Peyer's patch (tissue), 4 donors: Measurements from ENCODE around the gene CTAG1B. TPM values are rescaled to one million over a fixed set of nuclear protein-coding genes. Genes with fewer than 3 reads are reported as not detected.
"Not testable (repeated sequence)": the region's sequence is repeated elsewhere in the genome, so short reads cannot be mapped to it uniquely, and the experiment has no call there.

Experiments
- DNase-seq, 3 donors: peaks; one replicate each; pipeline ENCODE4 v3.0.0-alpha.2; 2017 to 2019
- H3K27ac ChIP-seq, 4 donors: fragments of 200-600 bp; sonication (generic); one replicate each; pipeline ENCODE4 v1.5.1; 2016 to 2019
- H3K27me3 ChIP-seq, 2 donors: fragments of 200-600 bp; sonication (generic); one replicate each; pipeline ENCODE4 v1.5.1; 2019
- H3K36me3 ChIP-seq, 3 donors: fragments of 200-600 bp; sonication (generic); one replicate each; pipeline ENCODE4 v1.5.1; 2016 to 2019
- H3K4me1 ChIP-seq, 4 donors: fragments of 200-600 bp; sonication (generic); one replicate each; pipeline ENCODE4 v1.5.1; 2016 to 2019
- H3K4me3 ChIP-seq, 4 donors: fragments of 200-600 bp; sonication (generic); 1 replicate in 3 of 4; 2 replicates in 1 of 4; pipeline ENCODE4 v1.5.1; 2016 to 2019; ENCODE audit warnings: mild to moderate bottlenecking in 1 of 4
- H3K9me3 ChIP-seq, 4 donors: fragments of 200-600 bp; sonication (generic); one replicate each; pipeline ENCODE4 v1.5.1; 2016 to 2019; ENCODE audit warnings: mild to moderate bottlenecking in 1 of 4
- POLR2A ChIP-seq, 2 donors: fragments of 450-650 bp; IDR thresholded peaks; one replicate each; pipeline ENCODE4 v1.5.1; 2017; ENCODE audit warnings: antibody characterized with exemption in 2 of 2, mild to moderate bottlenecking in 2 of 2, moderate library complexity in 2 of 2
- small RNA-seq, 2 donors: library from RNA; depleted of rRNA; stranded (forward); fragments of <200 nt; gene quantifications; one replicate each; pipeline ENCODE3, GENCODE V24; 2016
- total RNA-seq, 4 donors: library from RNA; depleted of rRNA; stranded (reverse); fragments of >200 nt; gene quantifications; one replicate each; pipeline ENCODE4 v1.1.0, GENCODE V29; 2016
- TF ChIP-seq, protein P1 (sequence below), 6 experiments: fragments of 450-650 bp in 4 of 6; fragments of 200-600 bp in 2 of 6; sonication (generic) in 1 of 6; IDR thresholded peaks; one replicate each; pipeline ENCODE4 v1.5.1; 2017 to 2019; ENCODE audit warnings: antibody characterized with exemption in 6 of 6, mild to moderate bottlenecking in 3 of 6, moderate library complexity in 1 of 6

Gene CTAG1B
- total RNA-seq, 4 donors from 2014 or later = not detected

DNA sequence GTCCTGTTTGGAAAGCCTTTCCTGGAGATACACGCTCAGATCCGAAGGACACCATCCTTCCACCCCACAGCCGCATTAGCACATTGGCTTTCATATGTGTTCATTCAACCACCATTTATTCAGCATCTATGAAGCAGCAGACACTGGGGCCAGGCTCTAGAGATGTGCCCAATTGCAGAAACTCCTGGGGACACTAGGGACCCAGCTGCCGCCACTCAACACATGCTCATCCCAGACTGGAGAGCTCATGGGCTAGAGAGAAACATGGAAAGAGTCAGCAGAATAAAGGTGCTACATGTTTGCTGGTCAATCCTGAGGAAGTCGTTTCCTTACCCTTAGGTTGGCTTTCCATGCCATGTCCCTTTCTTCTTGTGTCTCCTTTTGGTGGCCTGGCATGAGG lies 26.6 kb downstream of the CTAG1B start:
- H3K4me1 ChIP-seq = no peaks in the 10 kb centered on the region
- no peak overlapping the region for H3K27ac ChIP-seq
- no peak for DNase-seq
- H3K36me3 ChIP-seq = no peaks in the 10 kb centered on the region
- TF ChIP-seq, protein P1, sequence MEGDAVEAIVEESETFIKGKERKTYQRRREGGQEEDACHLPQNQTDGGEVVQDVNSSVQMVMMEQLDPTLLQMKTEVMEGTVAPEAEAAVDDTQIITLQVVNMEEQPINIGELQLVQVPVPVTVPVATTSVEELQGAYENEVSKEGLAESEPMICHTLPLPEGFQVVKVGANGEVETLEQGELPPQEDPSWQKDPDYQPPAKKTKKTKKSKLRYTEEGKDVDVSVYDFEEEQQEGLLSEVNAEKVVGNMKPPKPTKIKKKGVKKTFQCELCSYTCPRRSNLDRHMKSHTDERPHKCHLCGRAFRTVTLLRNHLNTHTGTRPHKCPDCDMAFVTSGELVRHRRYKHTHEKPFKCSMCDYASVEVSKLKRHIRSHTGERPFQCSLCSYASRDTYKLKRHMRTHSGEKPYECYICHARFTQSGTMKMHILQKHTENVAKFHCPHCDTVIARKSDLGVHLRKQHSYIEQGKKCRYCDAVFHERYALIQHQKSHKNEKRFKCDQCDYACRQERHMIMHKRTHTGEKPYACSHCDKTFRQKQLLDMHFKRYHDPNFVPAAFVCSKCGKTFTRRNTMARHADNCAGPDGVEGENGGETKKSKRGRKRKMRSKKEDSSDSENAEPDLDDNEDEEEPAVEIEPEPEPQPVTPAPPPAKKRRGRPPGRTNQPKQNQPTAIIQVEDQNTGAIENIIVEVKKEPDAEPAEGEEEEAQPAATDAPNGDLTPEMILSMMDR (IDR thresholded peaks at IDR 0.05) = no peak
- TF ChIP-seq POLR2A (IDR thresholded peaks at IDR 0.05) = no peak
- no peaks in the 10 kb centered on the region for H3K27me3 ChIP-seq
- no peaks in the 10 kb centered on the region for H3K9me3 ChIP-seq
- no peak overlapping the region for H3K4me3 ChIP-seq

DNA sequence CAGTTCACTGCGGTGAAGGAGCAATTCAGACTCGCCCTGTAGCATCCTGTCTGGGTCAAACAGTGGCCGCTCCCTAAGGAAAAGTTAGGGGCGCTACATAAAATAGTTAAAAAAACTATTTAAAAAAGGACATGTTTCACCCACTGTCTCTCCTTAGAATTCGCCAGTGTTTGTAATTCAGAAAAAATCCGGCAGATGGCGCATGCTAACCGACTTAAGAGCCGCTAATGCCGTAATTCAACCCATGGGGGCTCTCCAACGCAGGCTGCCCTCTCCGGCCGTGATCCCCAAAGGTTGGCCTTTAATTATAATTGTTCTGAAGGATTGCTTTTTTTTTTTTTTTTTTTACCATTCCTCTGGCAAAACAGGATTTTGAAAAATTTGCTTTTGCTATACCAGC lies 28.7 kb downstream of the CTAG1B start:
- not testable (repeated sequence) for H3K4me1 ChIP-seq, H3K4me3 ChIP-seq, DNase-seq, H3K27ac ChIP-seq, H3K9me3 ChIP-seq, H3K27me3 ChIP-seq, H3K36me3 ChIP-seq

DNA sequence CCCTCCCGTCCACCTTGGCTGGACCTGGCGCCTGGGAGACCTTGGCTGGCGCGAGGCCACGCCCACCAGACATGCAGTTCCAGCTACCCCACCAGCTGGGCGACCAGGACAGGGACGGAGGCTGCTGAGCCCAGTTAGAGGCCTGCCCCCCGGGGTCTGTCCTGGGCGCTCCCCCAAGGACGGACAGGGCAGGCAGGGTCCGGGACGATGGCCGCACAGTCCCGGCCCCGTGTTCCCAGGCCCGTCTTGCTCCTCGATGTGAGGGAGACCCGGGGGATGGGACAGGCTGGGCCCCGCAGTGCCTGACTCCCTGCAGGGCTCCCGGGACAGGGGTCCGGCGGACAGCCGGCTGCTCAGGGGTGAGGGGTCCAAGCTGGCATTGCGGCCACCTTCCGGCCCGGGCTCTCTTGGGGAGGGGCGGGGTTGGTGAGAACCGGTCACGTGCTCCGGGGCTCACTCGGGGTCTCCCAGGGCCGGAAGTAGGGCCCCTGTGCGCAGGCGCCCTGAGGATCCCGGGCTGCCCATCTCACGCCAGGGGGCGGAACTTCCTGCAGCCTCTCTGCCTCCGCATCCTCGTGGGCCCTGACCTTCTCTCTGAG lies 34.4 kb downstream of the CTAG1B start, which contains the start of gene CTAG1A:
Gene CTAG1A, plus strand, starts transcription at position 549 of the 599 bp plus-strand sequence. CDS start 74 bp downstream, outside the sequence.
- not testable (repeated sequence) for H3K36me3 ChIP-seq, H3K9me3 ChIP-seq, DNase-seq, H3K4me3 ChIP-seq, H3K27ac ChIP-seq, H3K27me3 ChIP-seq, H3K4me1 ChIP-seq

DNA sequence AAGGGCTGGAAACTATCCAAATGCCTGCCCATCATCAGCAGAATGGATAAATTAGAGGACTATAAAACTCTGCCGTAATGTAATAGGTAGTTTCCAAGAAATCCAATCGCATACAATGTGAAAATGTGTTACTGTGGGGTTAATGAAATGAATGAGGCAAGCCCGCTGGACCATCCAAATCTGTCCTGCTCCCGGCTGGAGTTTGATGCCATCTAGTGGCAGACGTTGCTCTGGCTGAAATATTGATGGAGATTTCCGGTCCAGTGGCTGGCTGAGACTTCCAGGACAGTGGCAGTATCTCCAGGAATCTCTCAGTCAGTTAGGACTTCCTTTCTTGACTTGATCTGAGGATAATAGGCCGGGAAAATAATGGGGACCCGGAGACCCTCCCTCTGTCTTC lies 36.1 kb downstream of the CTAG1B start:
- H3K36me3 ChIP-seq, H3K9me3 ChIP-seq, H3K27me3 ChIP-seq, H3K4me3 ChIP-seq, DNase-seq, H3K4me1 ChIP-seq, H3K27ac ChIP-seq: not testable (repeated sequence)

DNA sequence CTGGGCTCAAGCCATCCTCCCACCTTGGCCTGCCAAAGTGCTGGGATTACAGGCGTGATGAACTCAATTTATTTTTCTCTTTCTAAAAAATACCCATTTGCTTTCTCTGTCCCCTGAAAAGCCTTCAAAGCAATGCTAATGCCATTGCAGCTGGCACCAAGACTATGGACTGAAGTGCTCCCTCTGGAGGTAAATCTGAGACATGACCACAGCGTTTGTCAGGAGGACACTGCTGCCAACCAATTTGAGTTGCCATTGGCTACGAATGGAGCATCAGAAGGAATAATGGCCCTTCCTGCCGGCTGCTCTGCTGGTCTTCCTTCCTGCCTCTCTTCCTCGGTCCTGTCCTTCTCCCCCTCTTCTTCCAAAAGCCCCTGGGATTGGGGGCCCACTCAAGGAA lies 44.0 kb downstream of the CTAG1B start:
- not testable (repeated sequence) for H3K9me3 ChIP-seq, H3K36me3 ChIP-seq, H3K4me1 ChIP-seq, H3K27ac ChIP-seq, DNase-seq, H3K27me3 ChIP-seq, H3K4me3 ChIP-seq

DNA sequence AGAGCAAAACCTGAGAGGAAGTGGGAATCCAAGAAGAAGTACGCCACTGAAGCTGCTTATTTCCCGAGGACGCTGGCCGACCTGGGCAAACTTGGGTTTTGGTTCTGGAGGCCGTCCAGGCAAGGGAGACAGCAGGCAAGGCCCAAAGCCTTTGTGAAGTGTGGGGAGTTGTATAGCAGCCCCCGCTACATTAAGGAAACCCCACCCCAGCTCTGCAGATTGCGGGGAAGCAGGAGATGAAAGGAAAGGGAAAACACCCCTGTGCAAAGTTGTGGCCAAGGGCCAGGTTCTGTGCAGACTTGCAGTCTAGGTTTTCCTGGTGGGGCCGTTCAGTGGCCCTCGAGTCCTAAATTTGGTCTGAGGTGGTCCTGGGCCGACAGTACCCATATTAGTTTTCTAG lies 46.0 kb downstream of the CTAG1B start:
- H3K36me3 ChIP-seq, H3K4me3 ChIP-seq, H3K9me3 ChIP-seq, H3K27me3 ChIP-seq, H3K4me1 ChIP-seq, H3K27ac ChIP-seq, DNase-seq: not testable (repeated sequence)

DNA sequence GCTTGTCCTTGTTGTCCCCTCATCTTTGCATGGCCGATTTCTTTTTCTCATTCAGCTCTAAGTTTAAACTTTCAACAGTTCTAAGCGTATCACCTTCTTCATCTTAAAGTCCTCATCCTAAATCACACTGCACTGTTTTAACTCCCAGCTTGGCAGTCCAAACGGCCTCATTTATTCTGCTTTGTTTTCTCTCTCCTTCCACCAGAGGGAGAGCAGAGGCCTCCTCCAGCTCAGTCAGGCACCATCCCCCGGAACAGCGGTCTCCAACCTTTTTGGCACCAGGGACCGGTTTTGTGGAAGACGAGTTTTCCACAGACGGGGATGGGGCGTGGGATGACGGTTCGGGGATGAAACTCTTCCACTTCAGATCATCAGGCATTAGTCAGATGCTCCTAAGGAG lies 48.7 kb downstream of the CTAG1B start:
- H3K9me3 ChIP-seq, H3K27ac ChIP-seq, H3K36me3 ChIP-seq, H3K27me3 ChIP-seq, H3K4me3 ChIP-seq, H3K4me1 ChIP-seq, DNase-seq: not testable (repeated sequence)

Small RNA genes within 50 kb of the gene (small RNA-seq; reads per million reads assigned to genes)
- 0 reads per million in 2 donors for gene AC244090.1
- gene AC244107.2 = 0 reads per million in 2 donors

Other genes with a start within 250 kb of the CTAG1B start
- 100 to 1,000 TPM; 143 to 663 (median 328) TPM for gene FLNA, start 244.6 kb downstream of the CTAG1B start, total RNA-seq
- gene EMD, start 240.0 kb downstream of the CTAG1B start, total RNA-seq = 10 to 100 TPM; 21.7 to 31.4 (median 26.6) TPM
- gene RPL10, start 220.9 kb downstream of the CTAG1B start, total RNA-seq = 1,000 to 10,000 TPM; 1,992 to 4,644 (median 2,626) TPM
- gene DNASE1L1, start 210.0 kb downstream of the CTAG1B start, total RNA-seq = 10 to 100 TPM; 23.9 to 41.2 (median 32.2) TPM
- 100 to 1,000 TPM; 105 to 147 (median 112) TPM for gene TAFAZZIN, start 207.7 kb downstream of the CTAG1B start, total RNA-seq
- 10 to 100 TPM; 11.6 to 80.0 (median 54.9) TPM for gene ATP6AP1, start 190.6 kb downstream of the CTAG1B start, total RNA-seq
- 100 to 1,000 TPM in 2 of 4 donors, 10 to 100 TPM in 2; 65.2 to 278 (median 117) TPM for gene GDI1, start 182.1 kb downstream of the CTAG1B start, total RNA-seq
- 100 to 1,000 TPM in 1 of 4 donors, 10 to 100 TPM in 3; 35.6 to 212 (median 54.6) TPM for gene FAM50A, start 175.1 kb downstream of the CTAG1B start, total RNA-seq
- 10 to 100 TPM; 38.0 to 54.6 (median 48.4) TPM for gene PLXNA3, start 161.0 kb downstream of the CTAG1B start, total RNA-seq
- 10 to 100 TPM in 3 of 4 donors, 1 to 10 TPM in 1; 8.5 to 15.7 (median 10.8) TPM for gene LAGE3, start 140.0 kb downstream of the CTAG1B start, total RNA-seq
- gene UBL4A, start 132.7 kb downstream of the CTAG1B start, total RNA-seq = 10 to 100 TPM; 20.6 to 45.9 (median 34.6) TPM
- 10 to 100 TPM; 11.6 to 19.8 (median 16.5) TPM for gene SLC10A3, start 128.7 kb downstream of the CTAG1B start, total RNA-seq
- gene FAM3A, start 103.0 kb downstream of the CTAG1B start, total RNA-seq = 100 to 1,000 TPM in 2 of 4 donors, 10 to 100 TPM in 2; 18.2 to 117 (median 101) TPM
- gene G6PD, start 72.4 kb downstream of the CTAG1B start, total RNA-seq = 10 to 100 TPM; 14.0 to 65.2 (median 43.1) TPM
- 10 to 100 TPM; 11.9 to 74.3 (median 23.3) TPM for gene IKBKG, start 71.7 kb downstream of the CTAG1B start, total RNA-seq
- gene CTAG1A, start 34.1 kb downstream of the CTAG1B start, total RNA-seq = not detected
- gene CTAG2, start 34.3 kb upstream of the CTAG1B start, total RNA-seq = not detected
- gene GAB3, start 131.8 kb upstream of the CTAG1B start, total RNA-seq = 1 to 10 TPM; 3.5 to 7.4 (median 5.0) TPM
- 100 to 1,000 TPM in 1 of 4 donors, 10 to 100 TPM in 3; 22.8 to 128 (median 39.0) TPM for gene DKC1, start 143.6 kb upstream of the CTAG1B start, total RNA-seq
- gene MPP1, start 186.2 kb upstream of the CTAG1B start, total RNA-seq = 10 to 100 TPM; 33.0 to 88.8 (median 65.4) TPM
- gene SMIM9, start 215.4 kb upstream of the CTAG1B start, total RNA-seq = not detected